ENCODE measurements around the gene NELL2. TPM values are rescaled to one million over a fixed set of nuclear protein-coding genes. Genes with fewer than 3 reads are reported as not detected.

Gene NELL2
- total RNA-seq, 1 experiment from 2014 or later, result 32.7 TPM

- no peak for DNase-seq
- Histone ChIP-seq H2BK5ac (ENCODE audit: insufficient read length, low read length) (no peak overlapping the region), H3K79me2 (ENCODE audit: insufficient read depth, low read length) (peaks cover 3% of the 10 kb centered on the region; the same call in 1 of the 2 replicates), H3K56ac (ENCODE audit: insufficient read length, low read depth, low read length) (no peak overlapping the region), H3K4me2 (ENCODE audit: insufficient read depth, insufficient read length, low read length) (no peak overlapping the region), H2BK15ac (ENCODE audit: low read depth, low read length) (no peak overlapping the region), H3K9ac (ENCODE audit: extremely low read depth, insufficient read length, low read length) (no peak overlapping the region), H2BK120ac (ENCODE audit: low read depth, low read length, poor library complexity, severe bottlenecking) (no peak overlapping the region), H3K27ac (ENCODE audit: insufficient read length, low read depth, low read length) (no peak overlapping the region), H4K91ac (ENCODE audit: insufficient read length, low read depth, low read length) (no peak overlapping the region), H4K5ac (ENCODE audit: insufficient read length, low read depth, low read length) (no peak overlapping the region), H2BK20ac (ENCODE audit: low read depth, low read length, poor library complexity, severe bottlenecking) (no peak overlapping the region), H2AFZ (ENCODE audit: low read length) (no peak overlapping the region), H3K23ac (ENCODE audit: insufficient read length, low read depth, low read length) (no peak overlapping the region), H3K27me3 (ENCODE audit: insufficient read depth, low read length) (no peaks in the 10 kb centered on the region; the same call in 1 of the 2 replicates), H3K9me3 (ENCODE audit: control insufficient read depth, low read depth, low read length) (no peaks in the 10 kb centered on the region), H4K8ac (replicated peaks; ENCODE audit: insufficient read length, low read depth, low read length) (no peak overlapping the region), H4K20me1 (ENCODE audit: control insufficient read depth, insufficient read depth, insufficient read length) (no peaks in the 10 kb centered on the region), H3T11ph (ENCODE audit: low read length) (no peak overlapping the region), H3K79me1 (ENCODE audit: insufficient read depth, low read depth, low read length, poor library complexity, severe bottlenecking) (no peaks in the 10 kb centered on the region), H3K18ac (ENCODE audit: insufficient read length, low read depth, low read length) (no peak overlapping the region), H2BK12ac (ENCODE audit: insufficient read length, low read depth, low read length) (no peak overlapping the region), H3K23me2 (ENCODE audit: insufficient read length, low read depth, low read length, poor library complexity, severe bottlenecking) (no peaks in the 10 kb centered on the region), H2AK5ac (ENCODE audit: insufficient read length, low read length) (no peak overlapping the region), H3K4ac (ENCODE audit: low read depth, low read length) (no peak overlapping the region), H3K14ac (ENCODE audit: insufficient read depth, low read length) (no peak overlapping the region), H3K4me1 (ENCODE audit: insufficient read depth, low read length) (peaks cover 2% of the 10 kb centered on the region; the same call in 1 of the 2 replicates)
- Mint-ChIP-seq H3K4me3 (no peak overlapping the region), H3K4me1 (peaks cover 5 to 6% of the 10 kb centered on the region in 2 experiments; a peak in 3 of 4 replicates), H3K36me3 (ENCODE audit: insufficient read depth in 1 of 3, low read depth in 3 of 3) (peaks cover 10 to 32% (median 32%) of the 10 kb centered on the region in 3 experiments), H3K27ac (no peak overlapping the region), H3K27me3 (ENCODE audit: low read depth) (peaks cover 6% of the 10 kb centered on the region), H3K9me3 (peaks cover 13 to 23% of the 10 kb centered on the region in 2 experiments)
- TF ChIP-seq CTCF (conservative IDR thresholded peaks at IDR 0.05), result no peak
Measured at GRCh38 chr12:44869503-44869902, 6.6 kb downstream of the NELL2 start.

All from H9 (cell line).